Endothelial cell of umbilical vein (primary cell): ENCODE measurements around the gene TMEM63B. TPM values are rescaled to one million over a fixed set of nuclear protein-coding genes. Genes with fewer than 3 reads are reported as not detected.

ENCODE experiments used
- BruUV-seq: library from RNA; stranded (reverse); fragments of 400-500 nt; replicated peaks from 2 replicates; lab custom pipeline; 2021; lab: Mats Ljungman, UMichigan
- CTCF ChIA-PET: fragments of 300-600, 350-600 bp; sonication (Branson Sonifier 250); formaldehyde crosslinking; loops from one replicate; lab custom pipeline; 2021; ENCODE audit warnings: antibody characterized with exemption, inconsistent platforms; lab: Charles Lee
- POLR2A ChIA-PET: fragments of 300-600, 350-600 bp; sonication (Branson Sonifier 250); formaldehyde crosslinking; loops from one replicate; lab custom pipeline; 2021; ENCODE audit warnings: antibody characterized with exemption, inconsistent platforms; lab: Charles Lee
- DNase-seq: peaks from one replicate; pipeline ENCODE4 v3.0.0-alpha.2; 2011; ENCODE audit warnings: low read depth, low spot score
- FAIRE-seq: peaks from 2 replicates; lab custom pipeline; 2011; peaks lifted over from hg19 to GRCh38; lab: Jason Lieb, UNC
- H2AFZ ChIP-seq: 2 replicates; pipeline ENCODE4 v1.6.0; 2012; ENCODE audit warnings: low read depth, low read length, control low read depth, inconsistent platforms
- H3K27ac ChIP-seq: 2 replicates; pipeline ENCODE4 v1.5.1; 2011; ENCODE audit warnings: low read depth, mild to moderate bottlenecking, control low read depth, low read length, moderate library complexity; ENCODE audit not compliant: insufficient read depth
- H3K27me3 ChIP-seq, 2 experiments: 2 replicates each; pipeline versions ENCODE4 v1.6.0 to v1.6.1; 2011; ENCODE audit warnings: low read length in 2 of 2, mixed read lengths in 1 of 2; ENCODE audit not compliant: control insufficient read depth in 2 of 2, insufficient read depth in 2 of 2
- H3K36me3 ChIP-seq, 2 experiments: 2 replicates in 1 of 2; 3 replicates in 1 of 2; pipeline ENCODE4 v1.5.1; 2011; ENCODE audit warnings: low read length in 2 of 2, mild to moderate bottlenecking in 1 of 2, moderate library complexity in 1 of 2; ENCODE audit not compliant: control insufficient read depth in 2 of 2, insufficient read depth in 2 of 2; ENCODE audit errors: extremely low read depth in 1 of 2
- H3K4me1 ChIP-seq: 3 replicates; pipeline ENCODE4 v1.5.1; 2011; ENCODE audit warnings: mild to moderate bottlenecking, low read length; ENCODE audit not compliant: control insufficient read depth, insufficient read depth; ENCODE audit errors: extremely low read depth
- H3K4me2 ChIP-seq: 2 replicates; pipeline ENCODE4 v1.6.1; 2011; ENCODE audit warnings: low read length, control low read depth, mixed read lengths; ENCODE audit not compliant: insufficient read depth
- H3K4me3 ChIP-seq, 3 experiments: fragments of 200-600 bp in 1 of 3; sonication (generic), shearing (Covaris generic) in 1 of 3; replicated peaks in 1 of 3; 2 replicates each; pipeline ENCODE4 v1.5.1; 2011 to 2016; ENCODE audit warnings: control low read depth in 3 of 3, low read length in 3 of 3, mild to moderate bottlenecking in 2 of 3, inconsistent platforms in 1 of 3, low read depth in 1 of 3, moderate library complexity in 1 of 3; ENCODE audit not compliant: insufficient read depth in 1 of 3
- H3K79me2 ChIP-seq: 2 replicates; pipeline ENCODE4 v1.6.0; 2012; ENCODE audit warnings: low read length, inconsistent platforms; ENCODE audit not compliant: control insufficient read depth, insufficient read depth
- H3K9ac ChIP-seq: replicated peaks from 2 replicates; pipeline ENCODE3; 2011; ENCODE audit warnings: low read length, control low read depth; ENCODE audit not compliant: insufficient read depth; ENCODE audit errors: extremely low read depth
- H3K9me1 ChIP-seq: replicated peaks from 3 replicates; pipeline ENCODE4 v1.6.0; 2011; ENCODE audit warnings: mild to moderate bottlenecking, low read length; ENCODE audit not compliant: control insufficient read depth, insufficient read depth; ENCODE audit errors: extremely low read depth
- H3K9me3 ChIP-seq: replicated peaks from 2 replicates; pipeline ENCODE4 v1.5.1; 2012; ENCODE audit warnings: low read length, inconsistent platforms; ENCODE audit not compliant: control insufficient read depth, insufficient read depth
- H4K20me1 ChIP-seq: replicated peaks from 2 replicates; pipeline ENCODE3; 2011; ENCODE audit warnings: mild to moderate bottlenecking, low read length; ENCODE audit not compliant: control insufficient read depth, insufficient read depth; ENCODE audit errors: extremely low read depth
- CTCF ChIP-seq, 2 donors: IDR thresholded peaks; 1 replicate in 1 of 2; 2 replicates in 1 of 2; pipeline ENCODE4 v1.5.1; 2011; ENCODE audit warnings: low read length in 2 of 2, mild to moderate bottlenecking in 2 of 2, moderate library complexity in 2 of 2, control low read depth in 1 of 2, inconsistent platforms in 1 of 2, low read depth in 1 of 2; ENCODE audit not compliant: insufficient read depth in 1 of 2; ENCODE audit errors: extremely low read depth in 1 of 2
- EZH2 ChIP-seq: IDR thresholded peaks from 2 replicates; pipeline ENCODE4 v1.6.1; 2012; ENCODE audit warnings: borderline replicate concordance, low read depth, mild to moderate bottlenecking, moderate library complexity, low read length, inconsistent platforms; ENCODE audit not compliant: severe bottlenecking
- FOS ChIP-seq: IDR thresholded peaks from 2 replicates; pipeline ENCODE4 v1.6.1; 2011; ENCODE audit warnings: mild to moderate bottlenecking, low read length, moderate library complexity, borderline replicate concordance; ENCODE audit not compliant: insufficient read depth
- GATA2 ChIP-seq: IDR thresholded peaks from 2 replicates; pipeline ENCODE4 v1.7.0; 2011; ENCODE audit warnings: low read depth, mild to moderate bottlenecking, moderate library complexity, mixed read lengths, low read length; ENCODE audit not compliant: insufficient read length, insufficient read depth
- JUN ChIP-seq: IDR thresholded peaks from 2 replicates; pipeline ENCODE4 v1.6.1; 2011; ENCODE audit warnings: borderline replicate concordance, low read depth; ENCODE audit not compliant: insufficient read length, insufficient read depth
- MAX ChIP-seq: IDR thresholded peaks from 2 replicates; pipeline ENCODE4 v1.6.1; 2011; ENCODE audit not compliant: insufficient read depth, insufficient read length
- MYC ChIP-seq: IDR thresholded peaks from one replicate; pipeline ENCODE4 v1.6.1; 2011; ENCODE audit warnings: mild to moderate bottlenecking, low read depth, low read length
- POLR2A ChIP-seq: IDR thresholded peaks from 2 replicates; pipeline ENCODE4 v1.6.1; 2012; ENCODE audit warnings: low read depth, mild to moderate bottlenecking, control low read depth, low read length
- POLR2AphosphoS5 ChIP-seq: IDR thresholded peaks from 2 replicates; pipeline ENCODE4 v1.6.1; 2012; ENCODE audit warnings: low read depth, mild to moderate bottlenecking, control low read depth, low read length, moderate library complexity; ENCODE audit not compliant: insufficient read depth
- dilution Hi-C: fragments of 300-500 bp; cut with MboI; formaldehyde crosslinking; loops from one replicate; pipeline ENCODE4 v1.15.0; 2019; ENCODE audit warnings: low sequenced_read_pairs; ENCODE audit not compliant: extremely low pct_ligation_motif_present
- intact Hi-C: fragments of 100-400 bp; cut with micrococcal nuclease; formaldehyde crosslinking; loops from one replicate; pipeline ENCODE4 v1.10.0; 2022
- polyA plus RNA-seq, 4 experiments: library from polyadenylated mRNA; depleted of rRNA in 3 of 4; stranded (reverse) in 3 of 4; unstranded in 1 of 4; fragments of >200 nt; gene quantifications; 2 replicates each; pipeline versions ENCODE4 v1.2.1 to v1.2.3, GENCODE V29; 2011 to 2012; ENCODE audit warnings: missing spikeins in 1 of 4
- total RNA-seq: library from RNA; stranded (reverse); gene quantifications from 2 replicates; pipeline ENCODE4 v1.2.3, GENCODE V29; 2021

The TMEM63B gene
- total and polyA plus RNA-seq, 2 donors (not counting 3 experiments of a cell fraction or from before 2014, with no cell fraction given) = 49.7 to 56.1 TPM

GRCh38 chr6:44190715-44191114 is 63.4 kb downstream of the TMEM63B start:
- TF ChIP-seq MAX (no peak), GATA2 (no peak), CTCF (IDR thresholded peaks at IDR 0.05; ENCODE audit: extremely low read depth in 1 of 2, insufficient read depth in 1 of 2, low read depth in 1 of 2, low read length in 2 of 2) (no peak), EZH2 (no peak), JUN (no peak), MYC (no peak), POLR2A (no peak), FOS (no peak), POLR2AphosphoS5 (no peak)
- no peaks in the 10 kb centered on the region for H3K9me1 ChIP-seq
- no TSS peak for BruUV-seq
- H3K4me2 ChIP-seq = no peak overlapping the region
- H3K27me3 ChIP-seq = no peaks in the 10 kb centered on the region
- H3K79me2 ChIP-seq = no peaks in the 10 kb centered on the region
- intact Hi-C loops (no loop called here), dilution Hi-C loops (no loop called here)
- H2AFZ ChIP-seq = no peak overlapping the region
- CTCF ChIA-PET = interaction anchor here (1.4 to 1.9 kb wide), 4 partner anchors 11 to 47 kb away, joined by 3 to 6 read pairs (median 4); no protein-coding TSS in a partner anchor
- H3K4me3 ChIP-seq = no peak overlapping the region
- FAIRE-seq (no peak), DNase-seq (no peak)
- H3K9ac ChIP-seq = no peak overlapping the region
- H3K27ac ChIP-seq = no peak overlapping the region
- H3K4me1 ChIP-seq = peaks cover 27% of the 10 kb centered on the region
- H4K20me1 ChIP-seq = no peaks in the 10 kb centered on the region
- H3K9me3 ChIP-seq = no peaks in the 10 kb centered on the region
- H3K36me3 ChIP-seq = no peaks in the 10 kb centered on the region
- POLR2A ChIA-PET = no interaction called here
